ENCODE results near the gene MED26. TPM values are rescaled to one million over a fixed set of nuclear protein-coding genes. Genes with fewer than 3 reads are reported as not detected.

MED26 gene
- total and polyA plus RNA-seq, 2 experiments from 2014 or later = 4.4 to 6.7 TPM

- Histone ChIP-seq H3F3A (ENCODE audit: insufficient read depth) (peaks cover 14% of the 10 kb centered on the region), H3K36me3 (ENCODE audit: low read depth) (peaks cover 3% of the 10 kb centered on the region; the same call in 1 of the 2 replicates), H3K4me1 (ENCODE audit: insufficient read depth) (peaks cover 1% of the 10 kb centered on the region), H3K4me2 (ENCODE audit: unreplicated experiment) (no peak overlapping the region), H3K9me2 (ENCODE audit: insufficient read depth) (no peaks in the 10 kb centered on the region), H3K79me2 (ENCODE audit: insufficient read depth) (peaks cover 66% of the 10 kb centered on the region), H3K9me3 (ENCODE audit: low read depth) (no peaks in the 10 kb centered on the region), H3K27me3 (replicated peaks; ENCODE audit: insufficient read depth) (no peaks in the 10 kb centered on the region), H3K9ac (no peak overlapping the region), H2AFZ (no peak overlapping the region), H3K4me3 (no peak overlapping the region), H4K20me1 (ENCODE audit: insufficient read depth) (no peaks in the 10 kb centered on the region), H3K27ac (no peak overlapping the region)
- WGBS, 2 experiments (ENCODE audit: low coverage in 1 of 2, low lambda C conversion rate in 2 of 2, missing lambda C conversion rate in 2 of 2) = 93 to 99% methylated on average over 6 of the region's 6 CpGs
- in situ Hi-C loops (cut with MboI) = no loop called here
- TF ChIP-seq EZH2 (IDR thresholded peaks at IDR 0.05; ENCODE audit: insufficient read depth, poor library complexity, severe bottlenecking) (no peak), EZH2phosphoT487 (IDR thresholded peaks at IDR 0.05; ENCODE audit: insufficient read depth, low read depth) (no peak)
- no peak for DNase-seq
These were observed 3.5 kb upstream of the MED26 start for GRCh38 chr19:16631465-16631864.

GRCh38 chr19:16628984-16629691 lies 1.1 kb upstream of the MED26 start:
- peaks cover 8% of the 10 kb centered on the region for H3K4me1 ChIP-seq (ENCODE audit: insufficient read depth)
- H3K27me3 ChIP-seq (replicated peaks; ENCODE audit: insufficient read depth) = no peaks in the 10 kb centered on the region
- peak overlapping the region; percentile 87 for H3K27ac ChIP-seq
- H3K4me3 ChIP-seq = peak overlapping the region; percentile 79
- no peaks in the 10 kb centered on the region for H3K9me2 ChIP-seq (ENCODE audit: insufficient read depth)
- no peak for TF ChIP-seq EZH2 (IDR thresholded peaks at IDR 0.05; ENCODE audit: insufficient read depth, poor library complexity, severe bottlenecking)
- no peak for TF ChIP-seq EZH2phosphoT487 (IDR thresholded peaks at IDR 0.05; ENCODE audit: insufficient read depth, low read depth)
- WGBS, 2 experiments (ENCODE audit: low coverage in 1 of 2, low lambda C conversion rate in 2 of 2, missing lambda C conversion rate in 2 of 2) = 2 to 4% methylated on average over 23 of the region's 23 CpGs
- in situ Hi-C loops (cut with MboI) = no loop called here
- H4K20me1 ChIP-seq (ENCODE audit: insufficient read depth) = peaks cover 15% of the 10 kb centered on the region; the same call in 1 of the 2 replicates
- H3K4me2 ChIP-seq (ENCODE audit: unreplicated experiment) = peak overlapping the region; percentile 88
- peak overlapping the region; percentile 82 for H2AFZ ChIP-seq
- H3K79me2 ChIP-seq (ENCODE audit: insufficient read depth) = peaks cover 68% of the 10 kb centered on the region
- DNase-seq = peak; percentile 65
- H3K9ac ChIP-seq = peak overlapping the region; percentile 92
- H3F3A ChIP-seq (ENCODE audit: insufficient read depth) = peaks cover 14% of the 10 kb centered on the region
- peaks cover 3% of the 10 kb centered on the region; the same call in 1 of the 2 replicates for H3K36me3 ChIP-seq (ENCODE audit: low read depth)
- H3K9me3 ChIP-seq (ENCODE audit: low read depth) = no peaks in the 10 kb centered on the region

- peaks cover 70% of the 10 kb centered on the region for H3K79me2 ChIP-seq (ENCODE audit: insufficient read depth)
- in situ Hi-C loops (cut with MboI) = no loop called here
- no peak for TF ChIP-seq EZH2 (IDR thresholded peaks at IDR 0.05; ENCODE audit: insufficient read depth, poor library complexity, severe bottlenecking)
- TF ChIP-seq EZH2phosphoT487 (IDR thresholded peaks at IDR 0.05; ENCODE audit: insufficient read depth, low read depth) = no peak
- no peaks in the 10 kb centered on the region for H3K9me3 ChIP-seq (ENCODE audit: low read depth)
- H3K9me2 ChIP-seq (ENCODE audit: insufficient read depth) = no peaks in the 10 kb centered on the region
- peak overlapping the region; percentile 72 for H3K27ac ChIP-seq
- peaks cover 14% of the 10 kb centered on the region for H3F3A ChIP-seq (ENCODE audit: insufficient read depth)
- no peaks in the 10 kb centered on the region for H3K27me3 ChIP-seq (replicated peaks; ENCODE audit: insufficient read depth)
- H3K9ac ChIP-seq = peak overlapping the region; percentile 92
- peaks cover 2% of the 10 kb centered on the region; the same call in 1 of the 2 replicates for H3K36me3 ChIP-seq (ENCODE audit: low read depth)
- no peak overlapping the region for H2AFZ ChIP-seq
- peak overlapping the region; percentile 95 for H3K4me2 ChIP-seq (ENCODE audit: unreplicated experiment)
- DNase-seq = no peak
- peaks cover 8% of the 10 kb centered on the region for H3K4me1 ChIP-seq (ENCODE audit: insufficient read depth)
- H3K4me3 ChIP-seq = peak overlapping the region; percentile 98
- 0% methylated on average over 12 of the region's 38 CpGs; no CpG with 5 or more reads in 1 of the 2 experiments for WGBS, 2 experiments (ENCODE audit: low coverage in 1 of 2, low lambda C conversion rate in 2 of 2, missing lambda C conversion rate in 2 of 2)
- H4K20me1 ChIP-seq (ENCODE audit: insufficient read depth) = peaks cover 25% of the 10 kb centered on the region; the same call in 1 of the 2 replicates
These were observed 149 bp downstream of the MED26 start for GRCh38 chr19:16627928-16628182.

GRCh38 chr19:16627193-16627927 lies 644 bp downstream of the MED26 start:
- H3K9ac ChIP-seq = peak overlapping the region; percentile 92
- H3K27me3 ChIP-seq (replicated peaks; ENCODE audit: insufficient read depth) = no peaks in the 10 kb centered on the region
- no peaks in the 10 kb centered on the region for H3K9me3 ChIP-seq (ENCODE audit: low read depth)
- peaks cover 26% of the 10 kb centered on the region; the same call in 1 of the 2 replicates for H4K20me1 ChIP-seq (ENCODE audit: insufficient read depth)
- peak; percentile 51 for DNase-seq
- H3K79me2 ChIP-seq (ENCODE audit: insufficient read depth) = peaks cover 70% of the 10 kb centered on the region
- TF ChIP-seq EZH2 (IDR thresholded peaks at IDR 0.05; ENCODE audit: insufficient read depth, poor library complexity, severe bottlenecking) (no peak), EZH2phosphoT487 (IDR thresholded peaks at IDR 0.05; ENCODE audit: insufficient read depth, low read depth) (no peak)
- peaks cover 8% of the 10 kb centered on the region for H3K4me1 ChIP-seq (ENCODE audit: insufficient read depth)
- H3K4me3 ChIP-seq = peak overlapping the region; percentile 98
- H3K27ac ChIP-seq = peak overlapping the region; percentile 72
- WGBS, 2 experiments (ENCODE audit: low coverage in 1 of 2, low lambda C conversion rate in 2 of 2, missing lambda C conversion rate in 2 of 2) = 0 to 1% methylated on average over 28 to 51 of the region's 52 CpGs
- peaks cover 14% of the 10 kb centered on the region for H3F3A ChIP-seq (ENCODE audit: insufficient read depth)
- H3K4me2 ChIP-seq (ENCODE audit: unreplicated experiment) = peak overlapping the region; percentile 95
- peak overlapping the region; percentile 32 for H2AFZ ChIP-seq
- no peaks in the 10 kb centered on the region for H3K36me3 ChIP-seq (ENCODE audit: low read depth)
- in situ Hi-C loops (cut with MboI) = no loop called here
- H3K9me2 ChIP-seq (ENCODE audit: insufficient read depth) = no peaks in the 10 kb centered on the region

All from GM23248 (cell line).